IMR-90 (cell line): Measurements from ENCODE around the gene MYO9A. TPM values are rescaled to one million over a fixed set of nuclear protein-coding genes. Genes with fewer than 3 reads are reported as not detected.

Experiments used
- ATAC-seq: fragments of 200-7000 bp; cut with Tn5 transposase; 2 replicates; pipeline ENCODE4 v1.9.1; 2020; ENCODE audit warnings: low read depth, mild to moderate bottlenecking, moderate library complexity
- BruUV-seq: library from RNA; stranded (reverse); fragments of 400-500 nt; replicated peaks from 2 replicates; lab custom pipeline; 2021; lab: Mats Ljungman, UMichigan
- CTCF ChIA-PET: fragments of 300-600 bp; formaldehyde crosslinking; extraction: SDS; loops from one replicate; lab custom pipeline; 2021; ENCODE audit warnings: antibody characterized with exemption; lab: Yijun Ruan, JAX
- POLR2A ChIA-PET: fragments of 300-600 bp; sonication (Branson Sonifier 250); formaldehyde crosslinking; loops from one replicate; lab custom pipeline; 2022; ENCODE audit warnings: antibody characterized with exemption; ENCODE audit not compliant: unreplicated experiment; lab: Charles Lee
- DNase-seq: peaks from one replicate; pipeline ENCODE4 v3.0.0; 2013
- H2AFZ ChIP-seq: replicated peaks from 2 replicates; pipeline ENCODE3; 2013; ENCODE audit warnings: low read length, mild to moderate bottlenecking; ENCODE audit not compliant: poor library complexity
- H2AK5ac ChIP-seq: 2 replicates; pipeline ENCODE4 v1.6.1; 2013; ENCODE audit warnings: low read depth, low read length, inconsistent platforms
- H2AK9ac ChIP-seq: replicated peaks from 2 replicates; pipeline ENCODE3; 2013; ENCODE audit warnings: mild to moderate bottlenecking, low read depth, low read length, moderate library complexity; ENCODE audit not compliant: poor library complexity
- H2BK120ac ChIP-seq: 2 replicates; pipeline ENCODE4 v1.6.1; 2013; ENCODE audit warnings: low read depth, low read length, inconsistent platforms
- H2BK15ac ChIP-seq: 3 replicates; pipeline ENCODE4 v1.6.1; 2013; ENCODE audit warnings: low read depth, low read length, inconsistent platforms
- H2BK20ac ChIP-seq: 2 replicates; pipeline ENCODE4 v1.6.1; 2013; ENCODE audit warnings: low read depth, mild to moderate bottlenecking, inconsistent platforms, low read length, moderate library complexity
- H2BK5ac ChIP-seq: 2 replicates; pipeline ENCODE4 v1.6.1; 2013; ENCODE audit warnings: mild to moderate bottlenecking, low read depth, low read length, inconsistent platforms; ENCODE audit not compliant: poor library complexity, severe bottlenecking
- H3K14ac ChIP-seq: replicated peaks from 2 replicates; pipeline ENCODE4 v1.6.1; 2013; ENCODE audit warnings: low read depth, low read length, inconsistent platforms
- H3K18ac ChIP-seq: 2 replicates; pipeline ENCODE4 v1.6.1; 2013; ENCODE audit warnings: low read depth, low read length, control low read depth
- H3K23ac ChIP-seq: 2 replicates; pipeline ENCODE4 v1.6.1; 2013; ENCODE audit warnings: low read depth, low read length, inconsistent platforms
- H3K27ac ChIP-seq: 2 replicates; pipeline ENCODE4 v1.5.1; 2013; ENCODE audit warnings: mild to moderate bottlenecking, control low read depth, low read length; ENCODE audit not compliant: insufficient read depth
- H3K27me3 ChIP-seq: 2 replicates; pipeline ENCODE4 v1.6.1; 2013; ENCODE audit warnings: low read length; ENCODE audit not compliant: control insufficient read depth, insufficient read depth
- H3K36me3 ChIP-seq: 2 replicates; pipeline ENCODE4 v1.6.1; 2013; ENCODE audit warnings: low read length, mixed read lengths; ENCODE audit not compliant: control insufficient read depth, insufficient read depth
- H3K4ac ChIP-seq: 2 replicates; pipeline ENCODE4 v1.6.1; 2013; ENCODE audit warnings: low read depth, low read length, inconsistent platforms
- H3K4me1 ChIP-seq: 2 replicates; pipeline ENCODE4 v1.6.1; 2013; ENCODE audit warnings: low read length, mixed read lengths; ENCODE audit not compliant: control insufficient read depth, insufficient read depth
- H3K4me2 ChIP-seq: 2 replicates; pipeline ENCODE4 v1.6.1; 2013; ENCODE audit warnings: low read depth, mild to moderate bottlenecking, control low read depth, low read length, moderate library complexity
- H3K4me3 ChIP-seq: 2 replicates; pipeline ENCODE4 v1.5.1; 2013; ENCODE audit warnings: low read depth, mild to moderate bottlenecking, control low read depth, low read length, moderate library complexity; ENCODE audit not compliant: insufficient read depth
- H3K56ac ChIP-seq: 2 replicates; pipeline ENCODE4 v1.6.1; 2013; ENCODE audit warnings: low read length, inconsistent platforms; ENCODE audit not compliant: insufficient read depth; ENCODE audit errors: extremely low read depth
- H3K79me1 ChIP-seq, 2 experiments: 2 replicates each; pipeline ENCODE4 v1.6.1; 2013; ENCODE audit warnings: low read length in 2 of 2, inconsistent platforms in 1 of 2, low read depth in 1 of 2
- H3K9ac ChIP-seq: 2 replicates; pipeline ENCODE4 v1.6.1; 2013; ENCODE audit warnings: low read depth, low read length, control low read depth
- H3K9me1 ChIP-seq: 2 replicates; pipeline ENCODE4 v1.6.1; 2013; ENCODE audit warnings: low read length, inconsistent platforms; ENCODE audit not compliant: insufficient read depth
- H3K9me3 ChIP-seq: 2 replicates; pipeline ENCODE4 v1.6.1; 2013; ENCODE audit warnings: low read length; ENCODE audit not compliant: control insufficient read depth, insufficient read depth
- H4K20me1 ChIP-seq: 2 replicates; pipeline ENCODE4 v1.6.1; 2013; ENCODE audit warnings: low read length, inconsistent platforms; ENCODE audit not compliant: insufficient read depth
- H4K5ac ChIP-seq: 2 replicates; pipeline ENCODE4 v1.6.1; 2013; ENCODE audit warnings: mild to moderate bottlenecking, low read depth, low read length, control low read depth
- H4K8ac ChIP-seq, 2 experiments: 2 replicates each; pipeline ENCODE4 v1.6.1; 2013; ENCODE audit warnings: low read depth in 2 of 2, low read length in 2 of 2, control low read depth in 1 of 2, inconsistent platforms in 1 of 2
- H4K91ac ChIP-seq: 2 replicates; pipeline ENCODE4 v1.6.1; 2013; ENCODE audit warnings: low read depth, low read length, inconsistent platforms; ENCODE audit not compliant: insufficient read depth
- BHLHE40 ChIP-seq: fragments of 150-350 bp; IDR thresholded peaks from 2 replicates; pipeline ENCODE4 v1.6.1; 2016; ENCODE audit warnings: mild to moderate bottlenecking, low read depth, low read length
- CEBPB ChIP-seq: IDR thresholded peaks from 2 replicates; pipeline ENCODE4 v1.6.1; 2012; ENCODE audit warnings: low read depth, low read length, improper control_type of control experiment
- CHD1 ChIP-seq: IDR thresholded peaks from 2 replicates; pipeline ENCODE4 v1.6.1; 2012; ENCODE audit warnings: low read depth, low read length, improper control_type of control experiment
- CTCF ChIP-seq: conservative IDR thresholded peaks from 2 replicates; pipeline ENCODE4 v1.5.1; 2012; ENCODE audit warnings: mild to moderate bottlenecking, low read depth, low read length, improper control_type of control experiment
- ELK1 ChIP-seq: fragments of 150-350 bp; IDR thresholded peaks from 2 replicates; pipeline ENCODE4 v1.6.1; 2016; ENCODE audit warnings: low read depth, mild to moderate bottlenecking, low read length, moderate library complexity, borderline replicate concordance
- FOS ChIP-seq: fragments of 150-350 bp; IDR thresholded peaks from 2 replicates; pipeline ENCODE4 v1.6.1; 2016; ENCODE audit warnings: low read depth, low read length
- MAFK ChIP-seq: IDR thresholded peaks from 2 replicates; pipeline ENCODE4 v1.6.1; 2012; ENCODE audit warnings: low read depth, low read length, improper control_type of control experiment
- MAZ ChIP-seq: IDR thresholded peaks from 2 replicates; pipeline ENCODE4 v1.6.1; 2012; ENCODE audit warnings: low read depth, mild to moderate bottlenecking, low read length, improper control_type of control experiment, moderate library complexity, borderline replicate concordance
- MXI1 ChIP-seq: IDR thresholded peaks from 2 replicates; pipeline ENCODE4 v1.6.1; 2012; ENCODE audit warnings: low read depth, mild to moderate bottlenecking, low read length, moderate library complexity, borderline replicate concordance
- NFE2L2 ChIP-seq: fragments of 150-350 bp; IDR thresholded peaks from 2 replicates; pipeline ENCODE4 v1.6.1; 2016; ENCODE audit warnings: low read depth, mild to moderate bottlenecking, low read length
- POLR2A ChIP-seq: IDR thresholded peaks from 2 replicates; pipeline ENCODE4 v1.6.1; 2012; ENCODE audit warnings: mild to moderate bottlenecking, low read depth, low read length
- RAD21 ChIP-seq: IDR thresholded peaks from 2 replicates; pipeline ENCODE4 v1.6.1; 2012; ENCODE audit warnings: low read length, improper control_type of control experiment
- RCOR1 ChIP-seq: IDR thresholded peaks from 2 replicates; pipeline ENCODE4 v1.6.1; 2012; ENCODE audit warnings: mild to moderate bottlenecking, low read length, improper control_type of control experiment; ENCODE audit not compliant: insufficient replicate concordance
- RFX5 ChIP-seq: IDR thresholded peaks from 2 replicates; pipeline ENCODE4 v1.8.0; 2012; ENCODE audit warnings: low read depth, mild to moderate bottlenecking, low read length, moderate library complexity
- SMC3 ChIP-seq: fragments of 150-350 bp; IDR thresholded peaks from 2 replicates; pipeline ENCODE4 v1.6.1; 2016; ENCODE audit warnings: low read depth, mild to moderate bottlenecking, antibody characterized with exemption, low read length, moderate library complexity
- USF2 ChIP-seq: fragments of 150-350 bp; IDR thresholded peaks from 2 replicates; pipeline ENCODE4 v1.6.1; 2017; ENCODE audit warnings: mild to moderate bottlenecking, antibody characterized with exemption, low read length, low read depth
- WGBS, 2 experiments: methylation state at CpG; one replicate each; pipeline versions ENCODE4 v1.1.5 to v1.1.7; 2013; ENCODE audit warnings: missing lambda C conversion rate in 2 of 2; ENCODE audit not compliant: insufficient read length in 1 of 2; ENCODE audit errors: extremely low coverage in 2 of 2; 5-methylcytosine and 5-hydroxymethylcytosine counted together
- dilution Hi-C: fragments of 300-500 bp; cut with HindIII; formaldehyde crosslinking; loops from one replicate; pipeline ENCODE4 v1.14.3; 2018; ENCODE audit warnings: low sequenced_read_pairs; ENCODE audit not compliant: unreplicated experiment
- in situ Hi-C: fragments of 300-500 bp; cut with MboI; formaldehyde crosslinking; loops from 3 replicates; pipeline ENCODE4 v1.14.3; 2019; ENCODE audit warnings: low sequenced_read_pairs, inconsistent platforms, mixed read lengths
- intact Hi-C: fragments of 100-400 bp; cut with micrococcal nuclease; formaldehyde crosslinking; loops from 2 replicates; pipeline ENCODE4 v1.10.0; 2022
- polyA plus RNA-seq, 3 experiments: library from polyadenylated mRNA; depleted of rRNA; stranded (reverse); fragments of >200 nt; gene quantifications; 2 replicates each; pipeline ENCODE4 v1.2.3, GENCODE V29; 2012; ENCODE audit warnings: low replicate concordance in 1 of 3
- total RNA-seq: library from RNA; depleted of rRNA; stranded (reverse); fragments of >200 nt; gene quantifications from 2 replicates; pipeline ENCODE4 v1.2.3, GENCODE V29; 2012

The MYO9A gene
- total and polyA plus RNA-seq, 2 of the 4 experiments (the other 2 are of a cell fraction), result 6.0 to 49.5 TPM

GRCh38 chr15:71874245-71874644 is 243.7 kb downstream of the MYO9A start:
- CTCF ChIA-PET, result no interaction called here
- 100% methylated on average over 2 of the region's 3 CpGs; no CpG with 5 or more reads in 1 of the 2 experiments for WGBS, 2 experiments
- no peak for DNase-seq

More at GRCh38 chr15:71874245-71874644, 243.7 kb downstream of the MYO9A start:
- Histone ChIP-seq H3K4me3 (no peak overlapping the region), H3K56ac (no peak overlapping the region), H3K9me1 (peaks cover 5% of the 10 kb centered on the region), H4K5ac (no peak overlapping the region), H3K4me1 (no peaks in the 10 kb centered on the region), H3K27me3 (no peaks in the 10 kb centered on the region), H4K20me1 (no peaks in the 10 kb centered on the region), H2BK15ac (no peak overlapping the region), H4K8ac (no peak overlapping the region), H2AK5ac (no peak overlapping the region), H3K79me1 (no peaks in the 10 kb centered on the region), H3K4me2 (no peak overlapping the region), H3K14ac (no peak overlapping the region), H3K27ac (no peak overlapping the region), H2AK9ac (no peak overlapping the region), H3K9me3 (no peaks in the 10 kb centered on the region), H4K91ac (no peak overlapping the region), H3K4ac (no peak overlapping the region), H3K23ac (no peak overlapping the region), H3K9ac (no peak overlapping the region), H2BK20ac (no peak overlapping the region), H2AFZ (no peak overlapping the region), H2BK120ac (no peak overlapping the region), H2BK5ac (no peak overlapping the region), H3K18ac (no peak overlapping the region), H3K36me3 (peaks cover 4% of the 10 kb centered on the region)
- no TSS peak for BruUV-seq
- POLR2A ChIA-PET, result no interaction called here
- in situ Hi-C loops, result no loop called here
- dilution Hi-C loops, result no loop called here
- ATAC-seq, result no peak
- intact Hi-C loops, result no loop called here
- no peak for TF ChIP-seq CEBPB
- TF ChIP-seq POLR2A, result no peak
- TF ChIP-seq BHLHE40, result no peak
- no peak for TF ChIP-seq NFE2L2
- no peak for TF ChIP-seq RAD21
- TF ChIP-seq USF2, result no peak
- TF ChIP-seq MAFK, result no peak
- TF ChIP-seq RFX5, result no peak
- TF ChIP-seq MAZ, result no peak
- no peak for TF ChIP-seq CTCF
- TF ChIP-seq FOS, result no peak
- no peak for TF ChIP-seq ELK1
- no peak for TF ChIP-seq SMC3
- TF ChIP-seq RCOR1, result no peak
- no peak for TF ChIP-seq MXI1
- no peak for TF ChIP-seq CHD1
